ENCODE measurements around the gene FNBP1. TPM values are rescaled to one million over a fixed set of nuclear protein-coding genes. Genes with fewer than 3 reads are reported as not detected.
A peak's percentile ranks its signal among the peaks of the same experiment; 100 is the strongest.

Gene FNBP1
- polyA plus RNA-seq, 1 of the 3 experiments (the other 2 are of a cell fraction) = 11.0 TPM

- peaks cover 27% of the 10 kb centered on the region for H3F3A ChIP-seq (replicated peaks; ENCODE audit: insufficient read depth)
- H3K27me3 ChIP-seq (ENCODE audit: insufficient read depth) = no peaks in the 10 kb centered on the region
- 8% methylated on average over 9 of the region's 9 CpGs for WGBS (ENCODE audit: low lambda C conversion rate)
- POLR2A ChIA-PET = interaction anchor here (0.6 to 1.2 kb wide), 5 partner anchors 8 to 216 kb away, joined by 3 to 5 read pairs (median 3); partner anchors contain the start of gene FNBP1
- H2AFZ ChIP-seq (ENCODE audit: low read depth) = peak overlapping the region; percentile 89
- CTCF ChIA-PET = interaction anchor here (1.0 to 2.2 kb wide), 6 partner anchors 9 to 168 kb away, joined by 3 to 8 read pairs (median 4); partner anchors contain the start of gene FNBP1
- no peaks in the 10 kb centered on the region for H3K9me3 ChIP-seq
- peaks cover 7% of the 10 kb centered on the region; the same call in 1 of the 2 replicates for H4K20me1 ChIP-seq (ENCODE audit: insufficient read depth)
- DNase-seq = no peak
- H3K4me2 ChIP-seq = peak overlapping the region; percentile 98
- peak overlapping the region; percentile 74 to 94 for H3K4me3 ChIP-seq (ENCODE audit: low read depth in 2 of 2, low read length in 1 of 2)
- H3K27ac ChIP-seq (ENCODE audit: low read depth in 2 of 2, low read length in 1 of 2) = peak overlapping the region; percentile 72 to 81; a peak in 3 of 4 replicates
- H3K79me2 ChIP-seq (ENCODE audit: insufficient read depth) = peaks cover 68% of the 10 kb centered on the region
- no peaks in the 10 kb centered on the region for H3K9me2 ChIP-seq
- H3K36me3 ChIP-seq (replicated peaks in 1 of 2; ENCODE audit: control insufficient read depth in 1 of 2, insufficient read depth in 2 of 2, low read length in 1 of 2) = peaks cover 0 to 3% of the 10 kb centered on the region in 2 experiments
- H3K4me1 ChIP-seq (ENCODE audit: control insufficient read depth in 1 of 2, insufficient read depth in 2 of 2, low read depth in 1 of 2, low read length in 1 of 2) = peaks cover 10 to 16% of the 10 kb centered on the region in 2 experiments; a peak in 2 of 4 replicates
- no peak for TF ChIP-seq PBX3 (IDR thresholded peaks at IDR 0.05)
- TF ChIP-seq CTCF (IDR thresholded peaks at IDR 0.05) = no peak
- TF ChIP-seq SIN3A (IDR thresholded peaks at IDR 0.05; ENCODE audit: borderline replicate concordance, low read depth, low read length) = no peak
- no peak for TF ChIP-seq JUND (IDR thresholded peaks at IDR 0.05)
- no peak for TF ChIP-seq USF2 (IDR thresholded peaks at IDR 0.05; ENCODE audit: borderline replicate concordance, low read depth, low read length)
- no peak for TF ChIP-seq EP300 (IDR thresholded peaks at IDR 0.05; ENCODE audit: borderline replicate concordance in 1 of 2, low read depth in 1 of 2, low read length in 1 of 2)
- no peak for TF ChIP-seq CHD2 (IDR thresholded peaks at IDR 0.05; ENCODE audit: low read length, partially characterized antibody)
- no peak for TF ChIP-seq FOXJ3 (CRISPR knock-in tag; IDR thresholded peaks at IDR 0.05)
- no peak for TF ChIP-seq POLR2AphosphoS5 (IDR thresholded peaks at IDR 0.05; ENCODE audit: low read depth, low read length)
- no peak for TF ChIP-seq FOXM1 (IDR thresholded peaks at IDR 0.05; ENCODE audit: low read depth)
- TF ChIP-seq RCOR1 (IDR thresholded peaks at IDR 0.05; ENCODE audit: low read length) = no peak
- peak overlapping the region; percentile 86 for H3K9ac ChIP-seq
Observed at GRCh38 chr9:130053109-130053503, 10.1 kb upstream of the FNBP1 start.

- no peaks in the 10 kb centered on the region for H3K36me3 ChIP-seq (replicated peaks in 1 of 2; ENCODE audit: control insufficient read depth in 1 of 2, insufficient read depth in 2 of 2, low read length in 1 of 2)
- no peak for DNase-seq
- H3K9ac ChIP-seq = no peak overlapping the region
- H3F3A ChIP-seq (replicated peaks; ENCODE audit: insufficient read depth) = peaks cover 28% of the 10 kb centered on the region
- H3K9me2 ChIP-seq = no peaks in the 10 kb centered on the region
- no peaks in the 10 kb centered on the region for H3K27me3 ChIP-seq (ENCODE audit: insufficient read depth)
- peaks cover 10 to 16% of the 10 kb centered on the region in 2 experiments; a peak in 2 of 4 replicates for H3K4me1 ChIP-seq (ENCODE audit: control insufficient read depth in 1 of 2, insufficient read depth in 2 of 2, low read depth in 1 of 2, low read length in 1 of 2)
- no peaks in the 10 kb centered on the region for H4K20me1 ChIP-seq (ENCODE audit: insufficient read depth)
- no peak overlapping the region for H2AFZ ChIP-seq (ENCODE audit: low read depth)
- no peak overlapping the region for H3K4me3 ChIP-seq (ENCODE audit: low read depth in 2 of 2, low read length in 1 of 2)
- no peak for TF ChIP-seq JUND (IDR thresholded peaks at IDR 0.05)
- TF ChIP-seq POLR2AphosphoS5 (IDR thresholded peaks at IDR 0.05; ENCODE audit: low read depth, low read length) = no peak
- no peak for TF ChIP-seq GATA2 (CRISPR knock-in tag; IDR thresholded peaks at IDR 0.05)
- no peak for TF ChIP-seq RCOR1 (IDR thresholded peaks at IDR 0.05; ENCODE audit: low read length)
- TF ChIP-seq USF2 (IDR thresholded peaks at IDR 0.05; ENCODE audit: borderline replicate concordance, low read depth, low read length) = no peak
- peak overlapping the region; percentile 98 for H3K4me2 ChIP-seq
- peaks cover 57% of the 10 kb centered on the region for H3K79me2 ChIP-seq (ENCODE audit: insufficient read depth)
- ChIA-PET POLR2A (interaction anchor here (0.6 kb wide), 2 partner anchors 102 to 355 kb away, joined by 3 to 4 read pairs; no protein-coding TSS in a partner anchor), CTCF (interaction anchor here (0.6 to 1.1 kb wide), 3 partner anchors 9 to 60 kb away, joined by 3 read pairs; partner anchors contain the start of gene FNBP1)
- no peak overlapping the region for H3K27ac ChIP-seq (ENCODE audit: low read depth in 2 of 2, low read length in 1 of 2)
- no peaks in the 10 kb centered on the region for H3K9me3 ChIP-seq
Observed at GRCh38 chr9:130051855-130052254, 8.9 kb upstream of the FNBP1 start.
